ENCODE data around the gene SSTR5.

SSTR5 gene

DNA sequence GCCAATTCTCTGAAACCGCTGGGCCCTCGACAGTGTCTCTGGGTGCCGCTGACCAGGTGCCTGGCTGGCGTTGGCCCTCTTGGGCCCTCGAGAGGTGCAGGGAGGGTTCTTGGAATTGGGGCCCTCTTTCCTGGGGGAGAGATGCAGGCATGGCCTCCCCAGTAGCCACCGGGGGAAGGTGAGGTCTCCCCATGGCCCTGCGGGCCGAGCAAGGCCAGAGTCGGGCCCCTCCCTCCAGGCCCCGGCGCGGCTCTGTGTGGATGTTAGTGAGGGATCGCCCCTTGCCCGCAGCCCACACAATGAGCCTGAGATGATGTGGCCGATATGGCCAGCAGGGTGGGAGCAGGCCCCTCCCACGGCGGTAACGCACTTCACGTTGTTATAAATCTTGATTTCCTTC is 46.6 kb downstream of the SSTR5 start:
- TF ChIP-seq Cebpa-rat (IDR thresholded peaks at IDR 0.05) = no peak
- Histone ChIP-seq H4K20me1 (peaks cover 0 to 79% (median 24%) of the 10 kb centered on the region in 11 experiments; a peak in 12 of 22 replicates), H3K36me3 (no peaks in the 10 kb centered on the region), H3K9me3 (replicated peaks in 1 of 11) (no peaks in the 10 kb centered on the region), H3K4me1 (peaks cover 17 to 47% (median 36%) of the 10 kb centered on the region in 10 experiments; a peak in 19 of 20 replicates), H3K4me2 (peak overlapping the region in 10 of 11 experiments; percentile 65 to 92 (median 79); a peak in 20 of 22 replicates), H3K27ac (no peak overlapping the region), H3K9ac (peak overlapping the region in 4 of 11 experiments; percentile 29 to 54 (median 43); a peak in 5 of 22 replicates), H3K4me3 (no peak overlapping the region), H3K27me3 (peaks cover 0 to 25% (median 7%) of the 10 kb centered on the region in 11 experiments; a peak in 13 of 22 replicates)

DNA sequence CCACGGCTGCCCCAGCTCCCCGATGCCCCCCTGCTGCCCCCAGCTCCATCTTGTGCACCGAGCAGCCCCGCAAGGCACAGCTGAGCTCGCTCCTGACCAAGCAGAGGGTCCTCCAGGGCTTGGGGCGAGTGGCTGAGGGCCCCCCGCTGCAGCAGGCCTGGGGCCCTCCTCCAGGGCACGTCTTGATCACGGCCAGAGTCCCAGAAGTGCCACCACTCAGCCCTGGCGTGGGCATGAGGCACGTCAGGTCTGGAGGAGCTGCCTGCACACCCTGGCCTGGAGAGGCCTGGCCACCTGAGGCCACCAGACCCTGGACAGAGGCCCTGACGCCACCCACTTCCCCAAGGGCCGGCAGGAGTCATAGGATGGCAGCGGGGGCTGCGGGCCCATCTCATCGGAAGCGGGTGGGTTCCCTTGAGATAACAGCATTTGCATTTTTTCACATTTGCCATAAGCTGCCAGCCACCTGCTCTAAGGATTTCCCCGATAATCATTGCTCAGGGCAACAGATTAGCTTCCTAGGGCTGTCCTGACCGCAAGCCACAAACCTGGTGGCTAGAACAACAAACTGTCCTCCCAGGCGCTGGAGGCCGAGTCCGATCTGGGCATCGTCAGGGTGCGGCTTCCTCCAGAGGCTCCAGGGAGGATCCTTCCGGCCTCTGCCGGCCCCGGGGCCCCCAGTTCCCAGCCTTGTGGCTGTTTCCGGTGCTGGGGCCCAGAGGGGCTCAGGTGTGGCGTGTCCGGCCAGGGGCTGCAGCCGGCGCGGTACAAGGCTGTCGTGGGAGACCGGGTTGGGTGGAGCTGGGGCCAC is 47.4 kb downstream of the SSTR5 start:
- Histone ChIP-seq H3K4me2 (peak overlapping the region; percentile 57 to 92 (median 76)), H3K36me3 (no peaks in the 10 kb centered on the region), H3K27me3 (peaks cover 0 to 25% (median 8%) of the 10 kb centered on the region in 11 experiments; a peak in 14 of 22 replicates), H3K9me3 (replicated peaks in 1 of 11) (no peaks in the 10 kb centered on the region), H3K4me1 (peaks cover 17 to 47% (median 36%) of the 10 kb centered on the region in 10 experiments; a peak in 19 of 20 replicates), H3K27ac (no peak overlapping the region), H3K4me3 (peak overlapping the region in 2 of 10 experiments; percentile 4 to 17; a peak in 1 of 20 replicates), H3K9ac (peak overlapping the region in 5 of 11 experiments; percentile 15 to 44 (median 29); a peak in 6 of 22 replicates), H4K20me1 (peaks cover 0 to 87% (median 27%) of the 10 kb centered on the region in 11 experiments; a peak in 12 of 22 replicates)
- no peak for TF ChIP-seq Cebpa-rat (IDR thresholded peaks at IDR 0.05)

DNA sequence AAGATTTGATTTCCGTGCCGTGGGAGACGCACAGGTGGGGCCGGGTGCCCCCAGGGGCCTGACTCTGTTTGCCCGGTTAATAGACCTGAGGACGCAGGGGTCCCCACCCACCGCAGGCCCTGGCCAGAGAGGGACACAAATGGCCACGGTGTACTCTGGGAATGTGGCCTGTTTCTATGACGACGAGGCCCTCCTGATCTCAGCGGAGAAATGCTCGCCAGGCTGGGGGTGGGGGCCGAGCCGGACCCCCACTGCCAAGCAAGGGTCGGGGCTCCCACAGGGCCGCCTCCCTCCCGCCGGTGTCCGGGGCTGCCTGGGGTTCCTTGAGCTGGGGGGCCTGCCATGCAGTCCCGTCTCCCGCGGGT is 48.0 kb downstream of the SSTR5 start:
- Histone ChIP-seq H3K9ac (peak overlapping the region in 2 of 11 experiments; percentile 15 to 38; a peak in 1 of 22 replicates), H3K36me3 (no peaks in the 10 kb centered on the region), H4K20me1 (peaks cover 0 to 92% (median 27%) of the 10 kb centered on the region in 11 experiments; a peak in 13 of 22 replicates), H3K27ac (no peak overlapping the region), H3K27me3 (peaks cover 3 to 28% (median 13%) of the 10 kb centered on the region in 11 experiments; a peak in 17 of 22 replicates), H3K9me3 (replicated peaks in 1 of 11) (no peaks in the 10 kb centered on the region), H3K4me3 (peak overlapping the region in 1 of 10 experiments; percentile 4; a peak in 1 of 20 replicates), H3K4me1 (peaks cover 17 to 47% (median 36%) of the 10 kb centered on the region in 10 experiments; a peak in 19 of 20 replicates), H3K4me2 (peak overlapping the region; percentile 57 to 92 (median 76))
- TF ChIP-seq Cebpa-rat (IDR thresholded peaks at IDR 0.05) = no peak

DNA sequence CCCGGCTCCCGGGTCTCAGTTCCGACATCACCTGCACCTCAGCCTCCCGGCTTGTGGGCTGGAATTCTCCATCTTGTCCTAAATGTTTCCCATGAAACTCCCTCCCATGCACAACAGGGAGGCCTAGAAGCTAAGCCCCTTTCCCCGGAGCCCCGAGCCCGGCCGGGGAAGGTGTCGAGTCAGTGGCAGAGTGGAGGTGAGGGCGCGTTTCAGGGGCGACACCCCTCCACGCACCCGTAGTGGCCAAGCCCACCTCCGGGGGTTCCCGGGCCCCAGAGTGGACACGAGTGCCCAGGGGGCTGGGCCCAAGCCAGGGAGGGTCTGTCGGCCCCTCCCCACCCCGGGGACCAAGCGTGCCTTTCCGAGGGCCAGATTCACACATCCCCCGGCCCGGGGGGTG is 48.5 kb downstream of the SSTR5 start:
- H3K9ac ChIP-seq = no peak overlapping the region
- H3K36me3 ChIP-seq = no peaks in the 10 kb centered on the region
- TF ChIP-seq Cebpa-rat (IDR thresholded peaks at IDR 0.05) = no peak
- H3K4me2 ChIP-seq = peak overlapping the region in 8 of 11 experiments; percentile 65 to 92 (median 83); a peak in 12 of 22 replicates
- H3K27me3 ChIP-seq = peaks cover 5 to 33% (median 15%) of the 10 kb centered on the region in 11 experiments; a peak in 17 of 22 replicates
- no peaks in the 10 kb centered on the region for H3K9me3 ChIP-seq (replicated peaks in 1 of 11)
- no peak overlapping the region for H3K27ac ChIP-seq
- H3K4me3 ChIP-seq = no peak overlapping the region
- H4K20me1 ChIP-seq = peaks cover 0 to 92% (median 27%) of the 10 kb centered on the region in 11 experiments; a peak in 13 of 22 replicates
- peaks cover 17 to 47% (median 36%) of the 10 kb centered on the region in 10 experiments; a peak in 19 of 20 replicates for H3K4me1 ChIP-seq

DNA sequence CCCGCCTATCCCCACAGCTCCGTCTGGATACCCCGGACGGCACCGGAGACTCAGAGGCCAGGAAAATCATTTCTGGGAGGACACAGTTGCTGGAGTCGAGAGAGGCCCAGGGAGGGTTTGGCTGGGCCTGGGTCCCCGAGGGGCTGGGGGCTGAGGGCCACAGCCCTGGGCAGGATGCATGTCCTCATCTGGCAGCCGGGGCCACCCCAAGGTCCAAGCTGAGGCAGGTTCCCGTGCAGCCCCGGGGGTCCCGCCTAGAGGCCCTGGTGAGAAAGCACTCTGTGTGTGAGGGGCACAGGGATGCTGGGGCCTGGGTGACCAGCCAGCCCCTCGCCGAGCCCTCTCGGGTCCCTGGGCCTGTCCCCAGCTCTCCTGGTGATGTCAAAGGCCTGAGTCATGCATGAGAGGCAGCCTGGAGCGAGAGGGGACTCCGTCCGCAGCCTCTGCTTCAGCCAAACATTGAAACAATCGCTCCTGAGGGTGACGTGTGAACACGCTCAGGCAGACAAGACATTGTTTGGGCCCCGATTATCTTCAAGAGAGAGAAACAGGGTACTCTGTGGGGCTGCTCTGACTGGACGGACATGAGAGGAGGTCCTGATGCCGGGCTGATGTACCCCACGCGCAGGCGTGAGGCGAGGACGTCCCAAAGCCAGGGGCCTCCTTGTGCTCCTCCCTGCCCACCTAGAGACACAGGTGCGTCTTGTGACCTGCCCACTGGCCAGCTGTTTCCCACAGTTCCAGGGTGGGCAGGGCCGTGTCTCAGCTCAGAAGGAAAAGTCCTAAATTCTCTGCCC is 49.3 kb downstream of the SSTR5 start:
- Histone ChIP-seq H4K20me1 (peaks cover 0 to 90% (median 27%) of the 10 kb centered on the region in 11 experiments; a peak in 13 of 22 replicates), H3K4me2 (peak overlapping the region in 4 of 11 experiments; percentile 4 to 88 (median 22); a peak in 4 of 22 replicates), H3K27ac (no peak overlapping the region), H3K4me1 (peaks cover 17 to 47% (median 36%) of the 10 kb centered on the region in 10 experiments; a peak in 19 of 20 replicates), H3K4me3 (no peak overlapping the region), H3K27me3 (peaks cover 5 to 36% (median 16%) of the 10 kb centered on the region in 11 experiments; a peak in 17 of 22 replicates), H3K36me3 (no peaks in the 10 kb centered on the region), H3K9ac (0 out of 22 replicates have a peak overlapping the region, but pooled peaks of 1 of the 11 experiments have one; percentile 38), H3K9me3 (replicated peaks in 1 of 11) (no peaks in the 10 kb centered on the region)
- TF ChIP-seq Cebpa-rat (IDR thresholded peaks at IDR 0.05) = no peak

DNA sequence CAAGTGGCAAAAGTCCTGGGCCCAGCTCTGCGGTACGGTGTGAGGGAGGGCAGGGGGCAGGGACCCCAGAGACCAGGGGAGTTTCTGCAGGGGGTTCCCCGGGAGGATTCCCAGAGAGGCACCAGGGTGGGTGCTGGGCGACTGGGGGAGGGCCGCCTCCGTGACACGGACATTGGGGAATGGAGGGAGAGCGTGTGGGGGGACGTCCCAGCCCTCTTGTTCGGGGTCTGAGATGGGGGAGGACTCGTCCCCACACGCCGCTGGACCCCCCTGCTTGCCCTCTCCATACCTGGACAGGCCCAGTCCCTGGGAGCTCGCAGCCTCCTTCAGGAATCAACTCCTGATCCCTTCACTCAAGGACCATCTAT is 49.8 kb downstream of the SSTR5 start:
- Histone ChIP-seq H4K20me1 (peaks cover 0 to 95% (median 27%) of the 10 kb centered on the region in 11 experiments; a peak in 13 of 22 replicates), H3K4me2 (no peak overlapping the region), H3K27ac (no peak overlapping the region), H3K9me3 (replicated peaks in 1 of 11) (no peaks in the 10 kb centered on the region), H3K36me3 (no peaks in the 10 kb centered on the region), H3K27me3 (peaks cover 5 to 36% (median 16%) of the 10 kb centered on the region in 11 experiments; a peak in 17 of 22 replicates), H3K4me3 (no peak overlapping the region), H3K9ac (no peak overlapping the region), H3K4me1 (peaks cover 17 to 43% (median 36%) of the 10 kb centered on the region in 10 experiments; a peak in 19 of 20 replicates)
- no peak for TF ChIP-seq Cebpa-rat (IDR thresholded peaks at IDR 0.05)

DNA sequence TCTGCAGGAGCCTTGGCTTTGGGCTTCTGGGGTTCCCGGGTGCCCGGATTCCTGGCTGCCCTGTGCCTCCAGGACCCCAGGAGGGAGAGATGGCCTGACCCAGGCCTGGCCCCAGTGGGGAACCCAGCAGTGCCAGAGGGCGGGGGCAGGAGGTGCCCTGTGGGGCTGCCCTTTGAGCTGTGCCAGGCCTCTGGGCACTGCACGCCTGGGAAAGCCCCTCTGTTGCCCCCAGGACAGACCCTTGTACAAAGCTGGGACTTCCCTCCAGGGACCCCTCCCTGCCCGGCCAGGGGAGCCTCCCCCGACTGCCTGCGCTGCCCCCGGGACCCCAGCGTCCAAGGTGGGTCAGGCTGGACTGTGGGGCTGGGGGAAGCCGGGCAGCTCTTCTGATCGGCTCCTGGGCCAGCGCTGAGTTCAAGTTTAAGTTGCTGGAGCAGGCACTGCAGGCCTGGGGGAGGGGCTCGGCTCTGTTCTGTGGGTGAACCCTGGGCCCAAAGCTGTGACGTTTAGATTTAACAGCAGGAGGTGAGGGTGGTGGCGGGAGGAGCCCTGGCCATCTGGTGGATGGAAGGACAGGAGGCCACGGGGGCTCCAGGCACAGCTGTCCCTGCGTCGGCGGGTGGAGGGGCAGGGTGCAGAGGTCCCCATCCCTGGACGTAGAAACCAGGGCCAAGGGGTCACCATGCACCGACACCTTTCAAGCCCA is 51.1 kb downstream of the SSTR5 start:
- peaks cover 5 to 36% (median 16%) of the 10 kb centered on the region in 11 experiments; a peak in 17 of 22 replicates for H3K27me3 ChIP-seq

DNA sequence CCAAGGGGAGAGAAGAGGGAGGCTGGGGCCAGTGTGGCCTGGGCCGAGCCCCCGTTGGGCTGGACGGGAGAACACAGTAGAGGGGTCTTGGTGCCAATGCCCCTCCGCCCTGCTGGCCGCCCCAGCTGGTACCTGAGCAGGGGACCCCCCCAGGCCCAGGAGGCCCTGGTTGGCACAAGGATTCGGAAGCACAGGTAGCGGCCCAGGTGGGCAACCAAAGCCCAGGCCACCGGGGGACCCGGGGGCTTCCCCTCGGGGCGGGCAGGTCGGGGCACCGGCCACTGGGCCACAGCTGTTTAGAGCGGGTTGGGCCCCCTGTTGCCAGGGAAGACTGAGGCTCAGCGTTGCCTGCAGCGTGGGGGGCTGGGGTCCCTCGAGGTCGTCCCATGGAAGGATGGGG is 51.7 kb downstream of the SSTR5 start:
- Histone ChIP-seq H3K27ac (no peak overlapping the region), H3K36me3 (no peaks in the 10 kb centered on the region), H3K4me3 (no peak overlapping the region), H3K9ac (no peak overlapping the region), H3K4me1 (peaks cover 12 to 31% (median 24%) of the 10 kb centered on the region in 10 experiments; a peak in 19 of 20 replicates), H3K27me3 (peaks cover 5 to 34% (median 16%) of the 10 kb centered on the region in 11 experiments; a peak in 17 of 22 replicates), H3K9me3 (replicated peaks in 1 of 11) (no peaks in the 10 kb centered on the region), H4K20me1 (peaks cover 0 to 94% (median 24%) of the 10 kb centered on the region in 11 experiments; a peak in 13 of 22 replicates), H3K4me2 (no peak overlapping the region)
- TF ChIP-seq Cebpa-rat (IDR thresholded peaks at IDR 0.05) = no peak

More for the DNA sequence above, 51.1 kb downstream of the SSTR5 start:
- Histone ChIP-seq H3K4me1 (peaks cover 17 to 37% (median 30%) of the 10 kb centered on the region in 10 experiments; a peak in 19 of 20 replicates), H4K20me1 (peaks cover 0 to 95% (median 27%) of the 10 kb centered on the region in 11 experiments; a peak in 13 of 22 replicates), H3K4me2 (no peak overlapping the region), H3K36me3 (no peaks in the 10 kb centered on the region), H3K9ac (no peak overlapping the region), H3K4me3 (no peak overlapping the region), H3K27ac (no peak overlapping the region), H3K9me3 (replicated peaks in 1 of 11) (no peaks in the 10 kb centered on the region)
- TF ChIP-seq Cebpa-rat (IDR thresholded peaks at IDR 0.05) = no peak

Measured in BLaER1 treated with 17β-estradiol and CSF1 and Interleukin-3, amounts not matched to agents 10 nM and 100 nM (cell line).